ENCODE measurements around the gene DCP1A.

- no peak for TF ChIP-seq CTCF (conservative IDR thresholded peaks at IDR 0.05; ENCODE audit: low read depth in 2 of 2)
- TF ChIP-seq EZH2phosphoT487 (IDR thresholded peaks at IDR 0.05; ENCODE audit: unreplicated experiment) = no peak
- TF ChIP-seq NANOG (IDR thresholded peaks at IDR 0.05; ENCODE audit: borderline replicate concordance) = no peak
- no peak for TF ChIP-seq REST (IDR thresholded peaks at IDR 0.05; ENCODE audit: unreplicated experiment)
Observed at GRCh38 chr3:53328746-53329145, 18.6 kb downstream of the DCP1A start.

All from GM23338 (cell line).